Suprapubic skin (tissue), 4 donors: Measurements from ENCODE around the gene S100PBP. TPM values are rescaled to one million over a fixed set of nuclear protein-coding genes. Genes with fewer than 3 reads are reported as not detected.

Experiments used
- DNase-seq, 2 donors: peaks; one replicate each; pipeline ENCODE4 v3.0.0-alpha.2; 2019; ENCODE audit warnings: low spot score in 2 of 2
- H3K27ac ChIP-seq: fragments of 200-600 bp; sonication (generic); one replicate; pipeline ENCODE4 v1.5.1; 2019
- H3K27me3 ChIP-seq: fragments of 200-600 bp; sonication (generic); one replicate; pipeline ENCODE4 v1.5.1; 2019
- H3K36me3 ChIP-seq: fragments of 200-600 bp; sonication (generic); one replicate; pipeline ENCODE4 v1.5.1; 2019
- H3K4me1 ChIP-seq: fragments of 200-600 bp; sonication (generic); one replicate; pipeline ENCODE4 v1.5.1; 2019
- H3K4me3 ChIP-seq: fragments of 200-600 bp; sonication (generic); one replicate; pipeline ENCODE4 v1.5.1; 2019; ENCODE audit warnings: mild to moderate bottlenecking
- H3K9me3 ChIP-seq: fragments of 200-600 bp; sonication (generic); one replicate; pipeline ENCODE4 v1.5.1; 2019
- EP300 ChIP-seq: sonication (generic); formaldehyde crosslinking; IDR thresholded peaks from one replicate; pipeline ENCODE4 v1.6.1; 2017; ENCODE audit warnings: antibody characterized with exemption
- POLR2A ChIP-seq, 2 donors: fragments of 450-650 bp; IDR thresholded peaks; one replicate each; pipeline ENCODE4 v1.6.1; 2017; ENCODE audit warnings: antibody characterized with exemption in 2 of 2, mild to moderate bottlenecking in 2 of 2, moderate library complexity in 2 of 2
- POLR2AphosphoS5 ChIP-seq, 3 donors: sonication (generic); formaldehyde crosslinking; IDR thresholded peaks; one replicate each; pipeline ENCODE4 v1.6.1; 2017; ENCODE audit warnings: antibody characterized with exemption in 3 of 3
- WGBS: methylation state at CpG from one replicate; pipeline ENCODE4 v1.1.5; 2018; 5-methylcytosine and 5-hydroxymethylcytosine counted together
- total RNA-seq, 4 donors: library from RNA; depleted of rRNA; stranded (reverse); fragments of >200 nt; gene quantifications; one replicate each; pipeline ENCODE4 v1.1.0, GENCODE V29; 2016
- TF ChIP-seq, protein P1 (sequence below), 2 donors: fragments of 200-600 bp in 1 of 2; fragments of 450-650 bp in 1 of 2; sonication (generic) in 1 of 2; IDR thresholded peaks; one replicate each; pipeline ENCODE4 v1.5.1; 2016 to 2019; ENCODE audit warnings: antibody characterized with exemption in 2 of 2, mild to moderate bottlenecking in 1 of 2, moderate library complexity in 1 of 2

S100PBP gene
- 10 to 100 TPM in 2 of 4 donors, 1 to 10 TPM in 2; 8.8 to 39.7 (median 18.1) TPM for total RNA-seq

- H3K27me3 ChIP-seq: no peaks in the 10 kb centered on the region
- H3K9me3 ChIP-seq: no peaks in the 10 kb centered on the region
- peak; percentile 99 to 100 for DNase-seq
- TF ChIP-seq POLR2AphosphoS5 (IDR thresholded peaks at IDR 0.05) (peak; percentile 72 to 98 (median 92)), EP300 (no peak), POLR2A (IDR thresholded peaks at IDR 0.05) (peak; percentile 57 to 68)
- no peaks in the 10 kb centered on the region for H3K36me3 ChIP-seq
- WGBS: 0% methylated on average over 2 of the region's 55 CpGs
- H3K27ac ChIP-seq: peak within 1 kb of the TSS; percentile 89
- peaks cover 39% of the 10 kb centered on the region for H3K4me1 ChIP-seq
- H3K4me3 ChIP-seq: peak within 1 kb of the TSS; percentile 83
Measured at GRCh38 chr1:32817159-32817814, at the start of gene S100PBP, which contains the start of gene YARS1. TSS of gene S100PBP (plus strand) at chr1:32817653. CDS start at chr1:32826100, 8,447 bp downstream. TSS of gene YARS1 (minus strand) at chr1:32817358. CDS start at chr1:32817244, 114 bp downstream.

DNA sequence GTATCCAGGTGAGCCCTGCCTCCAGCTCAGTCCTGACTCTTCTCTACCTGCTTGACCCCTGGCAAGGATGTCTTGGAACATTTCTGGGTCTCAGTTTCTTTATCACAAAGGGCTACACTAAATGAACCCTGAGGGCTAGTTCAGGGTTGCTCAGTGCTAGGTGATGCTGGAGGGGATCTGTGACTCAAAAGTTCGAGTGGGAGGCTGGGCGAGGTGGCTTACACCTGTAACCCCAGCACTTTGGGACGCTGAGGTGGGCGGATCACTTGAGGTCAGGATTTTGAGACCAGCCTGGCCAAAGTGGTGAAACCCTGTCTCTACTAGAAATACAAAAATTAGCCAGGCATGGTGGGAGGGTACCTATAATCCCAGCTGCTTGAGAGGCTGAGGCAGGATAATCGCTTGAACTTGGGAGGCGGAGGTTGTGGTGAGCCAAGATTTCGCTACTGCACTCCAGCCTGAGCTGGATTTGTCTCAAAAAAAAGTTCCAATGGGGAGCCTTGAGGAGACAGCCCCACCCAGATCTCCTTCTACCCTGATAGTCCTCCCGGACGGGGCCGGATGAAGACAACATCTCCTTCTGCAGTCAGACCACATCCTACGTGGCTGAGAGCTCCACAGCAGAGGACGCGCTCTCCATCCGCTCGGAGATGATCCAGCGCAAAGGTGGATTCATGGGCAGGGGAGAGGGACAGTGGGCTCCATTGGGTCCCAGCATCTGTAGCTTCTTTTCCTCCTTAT is 49.2 kb upstream of the S100PBP start:
- H3K36me3 ChIP-seq: peaks cover 33% of the 10 kb centered on the region
- WGBS: 72% methylated on average over 16 of the region's 16 CpGs
- no peaks in the 10 kb centered on the region for H3K9me3 ChIP-seq
- peaks cover 75% of the 10 kb centered on the region for H3K4me1 ChIP-seq
- TF ChIP-seq POLR2A (IDR thresholded peaks at IDR 0.05) (no peak), EP300 (no peak), POLR2AphosphoS5 (IDR thresholded peaks at IDR 0.05) (no peak)
- TF ChIP-seq, protein P1, sequence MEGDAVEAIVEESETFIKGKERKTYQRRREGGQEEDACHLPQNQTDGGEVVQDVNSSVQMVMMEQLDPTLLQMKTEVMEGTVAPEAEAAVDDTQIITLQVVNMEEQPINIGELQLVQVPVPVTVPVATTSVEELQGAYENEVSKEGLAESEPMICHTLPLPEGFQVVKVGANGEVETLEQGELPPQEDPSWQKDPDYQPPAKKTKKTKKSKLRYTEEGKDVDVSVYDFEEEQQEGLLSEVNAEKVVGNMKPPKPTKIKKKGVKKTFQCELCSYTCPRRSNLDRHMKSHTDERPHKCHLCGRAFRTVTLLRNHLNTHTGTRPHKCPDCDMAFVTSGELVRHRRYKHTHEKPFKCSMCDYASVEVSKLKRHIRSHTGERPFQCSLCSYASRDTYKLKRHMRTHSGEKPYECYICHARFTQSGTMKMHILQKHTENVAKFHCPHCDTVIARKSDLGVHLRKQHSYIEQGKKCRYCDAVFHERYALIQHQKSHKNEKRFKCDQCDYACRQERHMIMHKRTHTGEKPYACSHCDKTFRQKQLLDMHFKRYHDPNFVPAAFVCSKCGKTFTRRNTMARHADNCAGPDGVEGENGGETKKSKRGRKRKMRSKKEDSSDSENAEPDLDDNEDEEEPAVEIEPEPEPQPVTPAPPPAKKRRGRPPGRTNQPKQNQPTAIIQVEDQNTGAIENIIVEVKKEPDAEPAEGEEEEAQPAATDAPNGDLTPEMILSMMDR (IDR thresholded peaks at IDR 0.05): no peak
- H3K27ac ChIP-seq: peak overlapping the region; percentile 66
- H3K27me3 ChIP-seq: no peaks in the 10 kb centered on the region
- H3K4me3 ChIP-seq: no peak overlapping the region
- DNase-seq: no peak

GRCh38 chr1:32769524-32770220 is 47.8 kb upstream of the S100PBP start:
- 48% methylated on average over 12 of the region's 32 CpGs for WGBS
- H3K27me3 ChIP-seq: no peaks in the 10 kb centered on the region
- H3K4me1 ChIP-seq: peaks cover 68% of the 10 kb centered on the region
- no peaks in the 10 kb centered on the region for H3K9me3 ChIP-seq
- TF ChIP-seq POLR2A (IDR thresholded peaks at IDR 0.05): no peak
- no peak for TF ChIP-seq POLR2AphosphoS5 (IDR thresholded peaks at IDR 0.05)
- TF ChIP-seq EP300: no peak
- TF ChIP-seq, protein P1 (IDR thresholded peaks at IDR 0.05): no peak
- no peak overlapping the region for H3K4me3 ChIP-seq
- no peak overlapping the region for H3K27ac ChIP-seq
- no peak for DNase-seq
- peaks cover 46% of the 10 kb centered on the region for H3K36me3 ChIP-seq

- Histone ChIP-seq H3K36me3 (peaks cover 52% of the 10 kb centered on the region), H3K27me3 (no peaks in the 10 kb centered on the region), H3K4me3 (no peak overlapping the region), H3K27ac (no peak overlapping the region), H3K4me1 (peaks cover 68% of the 10 kb centered on the region), H3K9me3 (no peaks in the 10 kb centered on the region)
- 83% methylated on average over 14 of the region's 25 CpGs for WGBS
- no peak for TF ChIP-seq POLR2A (IDR thresholded peaks at IDR 0.05)
- no peak for TF ChIP-seq EP300
- no peak for TF ChIP-seq POLR2AphosphoS5 (IDR thresholded peaks at IDR 0.05)
- TF ChIP-seq, protein P1 (IDR thresholded peaks at IDR 0.05): no peak
- DNase-seq: no peak
Measured at GRCh38 chr1:32770221-32770731, 47.2 kb upstream of the S100PBP start.

- H3K27ac ChIP-seq: no peak overlapping the region
Measured at GRCh38 chr1:32770741-32771548, 46.5 kb upstream of the S100PBP start.

More at GRCh38 chr1:32770741-32771548, 46.5 kb upstream of the S100PBP start:
- DNase-seq: no peak
- Histone ChIP-seq H3K27me3 (no peaks in the 10 kb centered on the region), H3K9me3 (no peaks in the 10 kb centered on the region), H3K4me3 (no peak overlapping the region), H3K36me3 (peaks cover 56% of the 10 kb centered on the region), H3K4me1 (peaks cover 67% of the 10 kb centered on the region)
- 79% methylated on average over 11 of the region's 18 CpGs for WGBS
- TF ChIP-seq, protein P1 (IDR thresholded peaks at IDR 0.05): no peak
- TF ChIP-seq EP300 (no peak), POLR2A (IDR thresholded peaks at IDR 0.05) (no peak), POLR2AphosphoS5 (IDR thresholded peaks at IDR 0.05) (no peak)
